GM19455 (cell line): ENCODE results near the gene VGLL3.
"Not testable (repeated sequence)": the region's sequence is repeated elsewhere in the genome, so short reads cannot be mapped to it uniquely, and the experiment has no call there.

Experiments
- ATAC-seq: cut with Tn5 transposase; IDR thresholded peaks from one replicate; pipeline ENCODE4 v1.9.1; 2021; ENCODE audit not compliant: unreplicated experiment

Gene VGLL3

GRCh38 chr3:86990734-86991481 lies at the start of gene VGLL3:
TSS of gene VGLL3 (minus strand) at chr3:86991149. CDS start at chr3:86990743, 406 bp downstream.
- no peak for ATAC-seq

- ATAC-seq, result no peak
Observed at GRCh38 chr3:87037652-87038051, 46.7 kb upstream of the VGLL3 start.

- ATAC-seq, result no peak
Observed at GRCh38 chr3:87036671-87037070, 45.7 kb upstream of the VGLL3 start.

GRCh38 chr3:87035339-87035738 lies 44.4 kb upstream of the VGLL3 start:
- no peak for ATAC-seq

- no peak for ATAC-seq
Observed at GRCh38 chr3:87033205-87033604, 42.3 kb upstream of the VGLL3 start.

GRCh38 chr3:87025661-87026645 lies 35.0 kb upstream of the VGLL3 start:
- ATAC-seq, result no peak

- ATAC-seq, result not testable (repeated sequence)
Observed at GRCh38 chr3:87017370-87017769, 26.4 kb upstream of the VGLL3 start.

GRCh38 chr3:87009271-87009670 lies 18.3 kb upstream of the VGLL3 start:
- no peak for ATAC-seq

- ATAC-seq, result no peak
Observed at GRCh38 chr3:87006844-87007439, 16.0 kb upstream of the VGLL3 start.

GRCh38 chr3:87004883-87005282 lies 13.9 kb upstream of the VGLL3 start:
- ATAC-seq, result no peak

GRCh38 chr3:87002346-87002745 lies 11.4 kb upstream of the VGLL3 start:
- ATAC-seq, result no peak

GRCh38 chr3:87001473-87002098 lies 10.6 kb upstream of the VGLL3 start:
- no peak for ATAC-seq

GRCh38 chr3:87000940-87001339 lies 10.0 kb upstream of the VGLL3 start:
- no peak for ATAC-seq

GRCh38 chr3:86998569-86998968 lies 7.6 kb upstream of the VGLL3 start:
- no peak for ATAC-seq

GRCh38 chr3:86996261-86996955 lies 5.5 kb upstream of the VGLL3 start:
- ATAC-seq, result no peak

GRCh38 chr3:86995537-86995936 lies 4.6 kb upstream of the VGLL3 start:
- ATAC-seq, result no peak

GRCh38 chr3:86993704-86994103 lies 2.8 kb upstream of the VGLL3 start:
- ATAC-seq, result no peak

GRCh38 chr3:86991840-86992435 lies 989 bp upstream of the VGLL3 start:
- no peak for ATAC-seq

- ATAC-seq, result no peak
Observed at GRCh38 chr3:86991482-86991815, 500 bp upstream of the VGLL3 start.

- ATAC-seq, result no peak
Observed at GRCh38 chr3:86990012-86990733, 776 bp downstream of the VGLL3 start.
